Loucy (cell line): ENCODE data around the gene EEF1A2.

Experiments used
- H2AFZ ChIP-seq: fragments of 200-600 bp; sonication (generic); 2 replicates; pipeline ENCODE4 v1.6.0; 2016; ENCODE audit warnings: antibody characterized with exemption, mild to moderate bottlenecking, low read length, moderate library complexity
- H3F3A ChIP-seq: fragments of 200-600 bp; 2 replicates; pipeline ENCODE4 v1.6.0; 2016; ENCODE audit warnings: antibody characterized with exemption, low read depth, mild to moderate bottlenecking
- H3K27me3 ChIP-seq: fragments of 200-600 bp; sonication (generic); 2 replicates; pipeline ENCODE4 v1.6.1; 2014; ENCODE audit warnings: low read length, mild to moderate bottlenecking; ENCODE audit not compliant: insufficient read depth, poor library complexity, severe bottlenecking
- H3K36me3 ChIP-seq: fragments of 200-600 bp; sonication (generic); 2 replicates; pipeline ENCODE4 v1.6.1; 2016; ENCODE audit warnings: low read length; ENCODE audit not compliant: insufficient read depth
- H3K4me1 ChIP-seq: fragments of 200-600 bp; sonication (generic); 2 replicates; pipeline ENCODE4 v1.5.1; 2014; ENCODE audit warnings: low read length, mild to moderate bottlenecking; ENCODE audit not compliant: insufficient read depth, poor library complexity, severe bottlenecking
- H3K4me2 ChIP-seq: fragments of 200-600 bp; sonication (generic); 2 replicates; pipeline ENCODE4 v1.6.0; 2014; ENCODE audit warnings: antibody characterized with exemption, low read length, low read depth, mild to moderate bottlenecking; ENCODE audit not compliant: poor library complexity, severe bottlenecking
- H3K4me3 ChIP-seq: fragments of 200-600 bp; sonication (generic); 2 replicates; pipeline ENCODE4 v1.5.1; 2014; ENCODE audit warnings: low read length, mild to moderate bottlenecking, mixed read lengths; ENCODE audit not compliant: poor library complexity, severe bottlenecking
- H3K79me2 ChIP-seq: fragments of 200-600 bp; sonication (generic); 2 replicates; pipeline ENCODE4 v1.6.1; 2014; ENCODE audit warnings: low read length; ENCODE audit not compliant: insufficient read depth
- H3K9ac ChIP-seq: fragments of 200-600 bp; sonication (generic); 2 replicates; pipeline ENCODE4 v1.6.0; 2014; ENCODE audit warnings: mild to moderate bottlenecking, low read depth, low read length, moderate library complexity; ENCODE audit not compliant: poor library complexity, severe bottlenecking
- H3K9me2 ChIP-seq: fragments of 200-600 bp; sonication (generic); replicated peaks from 2 replicates; pipeline ENCODE4 v1.6.1; 2016; ENCODE audit warnings: low read depth, low read length, mixed read lengths
- H3K9me3 ChIP-seq: fragments of 200-600 bp; sonication (generic); 2 replicates; pipeline ENCODE4 v1.6.1; 2014; ENCODE audit warnings: mild to moderate bottlenecking, antibody characterized with exemption, low read length, low read depth; ENCODE audit not compliant: insufficient read depth
- H4K20me1 ChIP-seq: fragments of 200-600 bp; sonication (generic); 2 replicates; pipeline ENCODE4 v1.6.0; 2014; ENCODE audit warnings: antibody characterized with exemption, low read length, mild to moderate bottlenecking; ENCODE audit not compliant: insufficient read depth, poor library complexity, severe bottlenecking
- CTCF ChIP-seq: fragments of 200-600 bp; sonication (generic); conservative IDR thresholded peaks from 2 replicates; pipeline ENCODE4 v1.5.1; 2014; ENCODE audit warnings: mild to moderate bottlenecking, antibody characterized with exemption, low read length
- EZH2phosphoT487 ChIP-seq: fragments of 200-600 bp; IDR thresholded peaks from 2 replicates; pipeline ENCODE4 v1.6.1; 2018; ENCODE audit warnings: antibody characterized with exemption, mild to moderate bottlenecking, moderate library complexity, borderline replicate concordance

Gene EEF1A2

DNA sequence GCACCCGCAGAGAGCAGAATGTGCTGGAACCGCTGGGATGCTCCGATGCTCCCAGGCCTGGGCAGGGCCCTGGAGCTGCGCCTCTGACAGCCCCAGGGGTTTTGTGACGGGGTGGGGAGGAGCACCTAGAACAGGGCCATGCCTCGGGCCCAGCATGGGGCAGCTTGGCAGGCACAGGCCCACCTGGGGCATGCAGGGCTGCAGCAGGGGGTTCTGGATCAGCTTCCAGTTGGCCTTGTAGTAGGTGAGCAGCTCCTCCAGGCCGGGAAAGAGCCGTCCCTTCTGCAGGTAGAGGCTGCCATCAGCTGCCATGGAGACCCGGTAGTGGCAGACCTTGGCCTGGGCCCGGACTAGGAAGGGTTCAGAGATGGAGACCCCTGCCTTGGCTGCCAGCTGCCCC lies 44.2 kb upstream of the EEF1A2 start:
- Histone ChIP-seq H3K4me1 (peaks cover 4% of the 10 kb centered on the region), H3K9me3 (no peaks in the 10 kb centered on the region), H3K36me3 (no peaks in the 10 kb centered on the region), H3K9me2 (no peaks in the 10 kb centered on the region), H3K27me3 (no peaks in the 10 kb centered on the region), H3K9ac (no peak overlapping the region), H4K20me1 (no peaks in the 10 kb centered on the region), H3K4me2 (no peak overlapping the region), H3K4me3 (no peak overlapping the region), H3K79me2 (no peaks in the 10 kb centered on the region), H2AFZ (no peak overlapping the region), H3F3A (no peaks in the 10 kb centered on the region)
- no peak for TF ChIP-seq CTCF
- no peak for TF ChIP-seq EZH2phosphoT487

DNA sequence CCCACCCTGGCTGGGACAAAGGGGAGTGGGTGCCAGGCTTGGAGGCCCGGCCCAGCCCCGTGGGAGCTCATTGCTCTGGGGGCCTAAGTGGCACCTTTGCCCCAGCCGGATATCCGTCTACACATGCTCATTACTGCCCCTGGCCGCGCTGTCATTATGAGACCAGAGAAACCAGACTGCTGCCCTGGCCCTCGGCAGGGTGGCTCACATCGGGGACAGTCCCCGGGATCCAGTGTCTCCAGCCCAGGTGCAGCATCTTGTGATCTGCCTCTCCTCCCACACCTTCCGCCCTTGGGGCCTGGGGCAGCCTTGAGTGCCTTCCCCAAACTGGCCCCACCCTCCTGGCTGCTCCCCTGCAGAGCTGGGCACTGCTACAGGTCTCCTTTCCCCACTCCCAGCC lies 43.8 kb upstream of the EEF1A2 start:
- peaks cover 6% of the 10 kb centered on the region for H3K4me1 ChIP-seq
- H3K4me3 ChIP-seq = no peak overlapping the region
- no peak overlapping the region for H3K4me2 ChIP-seq

DNA sequence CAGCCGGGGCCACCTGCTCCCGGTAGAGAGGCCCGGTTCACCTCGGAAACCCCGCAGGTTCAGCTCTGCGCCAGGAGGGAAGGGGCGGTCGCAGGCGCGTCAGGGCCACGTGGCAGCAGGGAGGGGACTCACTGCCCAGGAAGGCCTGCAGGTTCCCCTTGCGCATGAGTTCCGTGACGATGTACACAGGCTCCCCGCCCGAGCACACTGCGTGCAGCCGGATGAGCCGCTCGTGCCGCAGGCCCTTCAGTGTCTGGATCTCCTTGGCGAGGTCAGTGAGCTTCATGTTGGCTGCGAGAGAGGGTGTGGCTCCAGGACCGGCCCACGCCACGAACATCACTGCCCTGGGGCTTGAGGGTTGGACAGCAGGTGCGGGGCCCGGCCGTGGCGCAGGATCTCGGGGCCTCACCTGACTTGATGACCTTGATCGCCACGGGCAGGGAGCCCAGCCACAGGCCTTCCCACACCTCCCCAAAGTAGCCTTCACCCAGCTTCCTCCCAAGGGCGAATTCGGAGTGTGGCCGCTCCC lies 43.2 kb upstream of the EEF1A2 start:
- no peaks in the 10 kb centered on the region for H3K36me3 ChIP-seq
- no peak overlapping the region for H3K4me2 ChIP-seq
- no peaks in the 10 kb centered on the region for H3K79me2 ChIP-seq
- no peaks in the 10 kb centered on the region for H3K9me3 ChIP-seq
- no peaks in the 10 kb centered on the region for H3K9me2 ChIP-seq
- H3K27me3 ChIP-seq = no peaks in the 10 kb centered on the region
- TF ChIP-seq EZH2phosphoT487 (no peak), CTCF (no peak)
- no peak overlapping the region for H3K4me3 ChIP-seq
- no peaks in the 10 kb centered on the region for H3F3A ChIP-seq
- peaks cover 10% of the 10 kb centered on the region for H3K4me1 ChIP-seq
- H2AFZ ChIP-seq = no peak overlapping the region
- no peaks in the 10 kb centered on the region for H4K20me1 ChIP-seq
- H3K9ac ChIP-seq = no peak overlapping the region

More for the DNA sequence above, 43.8 kb upstream of the EEF1A2 start:
- Histone ChIP-seq H3K27me3 (no peaks in the 10 kb centered on the region), H3K9me3 (no peaks in the 10 kb centered on the region), H4K20me1 (no peaks in the 10 kb centered on the region), H3K9me2 (no peaks in the 10 kb centered on the region), H3K36me3 (no peaks in the 10 kb centered on the region), H2AFZ (no peak overlapping the region), H3F3A (no peaks in the 10 kb centered on the region), H3K9ac (no peak overlapping the region), H3K79me2 (no peaks in the 10 kb centered on the region)
- TF ChIP-seq EZH2phosphoT487 (no peak), CTCF (no peak)
